Sigmoid colon (tissue), 4 donors: Measurements from ENCODE around the gene PAXX.

Experiments used
- POLR2A ChIP-seq, 2 donors: fragments of 450-650 bp; IDR thresholded peaks; one replicate each; pipeline ENCODE4 v1.6.1; 2016; ENCODE audit warnings: antibody characterized with exemption in 2 of 2, mild to moderate bottlenecking in 2 of 2, moderate library complexity in 2 of 2
- POLR2AphosphoS5 ChIP-seq, 4 donors: sonication (generic); formaldehyde crosslinking; IDR thresholded peaks; one replicate each; pipeline ENCODE4 v1.6.1; 2017; ENCODE audit warnings: antibody characterized with exemption in 4 of 4
- TF ChIP-seq, protein P1 (sequence below), 4 experiments: fragments of 450-650 bp in 3 of 4; fragments of 200-600 bp in 1 of 4; IDR thresholded peaks; one replicate each; pipeline ENCODE4 v1.5.1; 2016 to 2019; ENCODE audit warnings: antibody characterized with exemption in 4 of 4, mild to moderate bottlenecking in 3 of 4, moderate library complexity in 2 of 4

DNA sequence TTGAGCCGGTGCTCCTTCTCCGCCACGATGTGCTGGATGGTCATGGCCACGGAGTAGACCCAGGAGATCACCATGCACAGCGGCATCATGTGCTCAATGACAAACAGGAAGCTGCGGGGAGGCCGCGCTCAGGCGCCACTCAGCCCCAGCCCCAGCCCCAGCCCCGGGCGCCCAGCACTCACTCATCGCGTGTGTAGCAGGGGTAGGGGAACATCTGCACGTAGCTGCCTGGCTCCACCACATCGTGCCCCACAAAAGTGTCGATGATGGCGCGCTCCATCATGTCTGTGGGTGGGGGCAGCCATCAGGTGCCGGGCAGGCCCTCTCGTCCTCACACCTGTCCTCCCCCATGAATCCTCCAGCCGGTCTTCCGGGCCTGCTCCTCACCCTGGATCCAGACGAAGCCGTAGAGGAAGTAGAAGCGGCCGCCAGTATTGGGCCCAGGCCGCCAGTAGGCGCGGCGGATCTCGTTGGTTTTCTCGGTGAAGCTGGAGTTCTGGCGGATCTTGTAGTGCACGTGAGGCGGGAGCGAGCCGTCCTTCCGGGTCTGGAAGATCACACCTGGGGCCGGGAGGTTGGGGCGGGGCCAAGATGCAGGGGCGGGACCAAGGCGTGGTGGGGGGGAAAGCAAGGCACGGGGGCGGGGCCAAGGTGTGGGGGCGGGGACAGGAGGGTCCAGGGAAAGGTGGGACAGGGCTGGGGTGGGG is 25.7 kb downstream of the PAXX start:
- TF ChIP-seq POLR2A (IDR thresholded peaks at IDR 0.05), result no peak
- TF ChIP-seq, protein P1, sequence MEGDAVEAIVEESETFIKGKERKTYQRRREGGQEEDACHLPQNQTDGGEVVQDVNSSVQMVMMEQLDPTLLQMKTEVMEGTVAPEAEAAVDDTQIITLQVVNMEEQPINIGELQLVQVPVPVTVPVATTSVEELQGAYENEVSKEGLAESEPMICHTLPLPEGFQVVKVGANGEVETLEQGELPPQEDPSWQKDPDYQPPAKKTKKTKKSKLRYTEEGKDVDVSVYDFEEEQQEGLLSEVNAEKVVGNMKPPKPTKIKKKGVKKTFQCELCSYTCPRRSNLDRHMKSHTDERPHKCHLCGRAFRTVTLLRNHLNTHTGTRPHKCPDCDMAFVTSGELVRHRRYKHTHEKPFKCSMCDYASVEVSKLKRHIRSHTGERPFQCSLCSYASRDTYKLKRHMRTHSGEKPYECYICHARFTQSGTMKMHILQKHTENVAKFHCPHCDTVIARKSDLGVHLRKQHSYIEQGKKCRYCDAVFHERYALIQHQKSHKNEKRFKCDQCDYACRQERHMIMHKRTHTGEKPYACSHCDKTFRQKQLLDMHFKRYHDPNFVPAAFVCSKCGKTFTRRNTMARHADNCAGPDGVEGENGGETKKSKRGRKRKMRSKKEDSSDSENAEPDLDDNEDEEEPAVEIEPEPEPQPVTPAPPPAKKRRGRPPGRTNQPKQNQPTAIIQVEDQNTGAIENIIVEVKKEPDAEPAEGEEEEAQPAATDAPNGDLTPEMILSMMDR (IDR thresholded peaks at IDR 0.05), result no peak
- TF ChIP-seq POLR2AphosphoS5 (IDR thresholded peaks at IDR 0.05), result no peak
